22Rv1 (cell line): ENCODE results near the gene U2AF1L4.

Experiments used
- H3K27ac ChIP-seq: fragments of 450-650 bp; 2 replicates; pipeline ENCODE4 v1.5.1; 2017
- ZFX ChIP-seq: fragments of 450-650 bp; IDR thresholded peaks from 2 replicates; pipeline ENCODE4 v1.6.1; 2017; ENCODE audit warnings: antibody characterized with exemption, borderline replicate concordance
- TF ChIP-seq, protein P1 (sequence below): fragments of 450-650 bp; IDR thresholded peaks from 2 replicates; pipeline ENCODE4 v1.5.1; 2017; ENCODE audit warnings: mild to moderate bottlenecking

U2AF1L4 gene

DNA sequence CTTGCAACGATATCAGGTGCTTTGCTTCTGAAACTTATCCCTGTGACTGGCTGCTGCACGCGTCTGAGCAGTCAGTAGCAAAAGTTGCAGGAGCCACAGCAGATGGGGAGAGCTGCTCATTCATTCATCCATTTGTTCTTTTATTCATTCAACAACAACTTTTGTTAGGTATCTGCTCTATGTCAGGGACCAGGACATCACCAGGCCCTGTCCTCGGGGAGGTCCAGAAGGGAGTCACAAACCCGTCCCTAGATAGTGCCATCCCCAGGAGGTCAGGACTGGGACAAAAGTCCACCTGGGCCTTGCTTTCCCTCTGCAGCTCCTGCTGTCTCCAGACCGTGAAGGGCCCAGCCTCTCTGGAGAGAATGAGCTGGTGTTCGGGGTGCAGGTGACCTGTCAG lies 32.7 kb upstream of the U2AF1L4 start:
- TF ChIP-seq ZFX = no peak
- TF ChIP-seq, protein P1, sequence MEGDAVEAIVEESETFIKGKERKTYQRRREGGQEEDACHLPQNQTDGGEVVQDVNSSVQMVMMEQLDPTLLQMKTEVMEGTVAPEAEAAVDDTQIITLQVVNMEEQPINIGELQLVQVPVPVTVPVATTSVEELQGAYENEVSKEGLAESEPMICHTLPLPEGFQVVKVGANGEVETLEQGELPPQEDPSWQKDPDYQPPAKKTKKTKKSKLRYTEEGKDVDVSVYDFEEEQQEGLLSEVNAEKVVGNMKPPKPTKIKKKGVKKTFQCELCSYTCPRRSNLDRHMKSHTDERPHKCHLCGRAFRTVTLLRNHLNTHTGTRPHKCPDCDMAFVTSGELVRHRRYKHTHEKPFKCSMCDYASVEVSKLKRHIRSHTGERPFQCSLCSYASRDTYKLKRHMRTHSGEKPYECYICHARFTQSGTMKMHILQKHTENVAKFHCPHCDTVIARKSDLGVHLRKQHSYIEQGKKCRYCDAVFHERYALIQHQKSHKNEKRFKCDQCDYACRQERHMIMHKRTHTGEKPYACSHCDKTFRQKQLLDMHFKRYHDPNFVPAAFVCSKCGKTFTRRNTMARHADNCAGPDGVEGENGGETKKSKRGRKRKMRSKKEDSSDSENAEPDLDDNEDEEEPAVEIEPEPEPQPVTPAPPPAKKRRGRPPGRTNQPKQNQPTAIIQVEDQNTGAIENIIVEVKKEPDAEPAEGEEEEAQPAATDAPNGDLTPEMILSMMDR = no peak
- H3K27ac ChIP-seq = no peak overlapping the region

DNA sequence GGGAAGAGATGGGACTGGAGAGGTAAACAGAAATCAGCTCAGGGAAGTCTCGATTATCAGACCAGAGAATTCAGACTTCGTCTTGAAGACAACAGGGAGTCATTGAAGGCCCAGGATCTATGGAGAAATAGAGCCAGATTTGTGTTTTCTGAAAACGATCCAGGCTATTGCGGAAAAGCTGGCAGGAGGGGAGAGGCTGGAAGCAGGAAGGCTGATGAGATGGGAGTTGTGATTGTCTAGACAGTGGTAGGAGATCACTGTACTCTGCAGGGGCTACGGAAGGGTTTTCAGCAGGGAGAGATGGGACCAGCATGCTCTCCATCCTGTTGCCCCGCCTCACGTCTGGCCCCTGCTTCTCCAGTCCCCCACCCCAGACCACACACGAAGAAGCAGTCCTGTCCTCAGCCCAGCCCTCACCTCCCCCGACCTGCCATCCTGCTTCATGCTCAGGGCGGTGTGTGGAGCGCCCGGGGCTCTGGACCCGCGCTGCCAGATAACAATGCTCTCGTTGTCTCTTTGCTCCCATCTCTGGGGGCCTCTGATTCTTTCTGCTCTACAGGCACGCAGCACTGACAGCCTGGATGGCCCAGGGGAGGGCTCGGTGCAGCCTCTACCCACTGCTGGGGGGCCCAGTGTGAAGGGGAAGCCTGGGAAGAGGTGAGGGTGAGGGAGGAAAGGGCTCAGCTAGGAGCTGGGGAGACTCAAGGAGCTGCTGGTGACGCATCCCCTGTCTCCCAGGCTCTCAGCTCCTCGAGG lies 32.0 kb upstream of the U2AF1L4 start:
- H3K27ac ChIP-seq = peak overlapping the region; percentile 61; the same call in 1 of the 2 replicates
- TF ChIP-seq, protein P1 = no peak
- no peak for TF ChIP-seq ZFX

DNA sequence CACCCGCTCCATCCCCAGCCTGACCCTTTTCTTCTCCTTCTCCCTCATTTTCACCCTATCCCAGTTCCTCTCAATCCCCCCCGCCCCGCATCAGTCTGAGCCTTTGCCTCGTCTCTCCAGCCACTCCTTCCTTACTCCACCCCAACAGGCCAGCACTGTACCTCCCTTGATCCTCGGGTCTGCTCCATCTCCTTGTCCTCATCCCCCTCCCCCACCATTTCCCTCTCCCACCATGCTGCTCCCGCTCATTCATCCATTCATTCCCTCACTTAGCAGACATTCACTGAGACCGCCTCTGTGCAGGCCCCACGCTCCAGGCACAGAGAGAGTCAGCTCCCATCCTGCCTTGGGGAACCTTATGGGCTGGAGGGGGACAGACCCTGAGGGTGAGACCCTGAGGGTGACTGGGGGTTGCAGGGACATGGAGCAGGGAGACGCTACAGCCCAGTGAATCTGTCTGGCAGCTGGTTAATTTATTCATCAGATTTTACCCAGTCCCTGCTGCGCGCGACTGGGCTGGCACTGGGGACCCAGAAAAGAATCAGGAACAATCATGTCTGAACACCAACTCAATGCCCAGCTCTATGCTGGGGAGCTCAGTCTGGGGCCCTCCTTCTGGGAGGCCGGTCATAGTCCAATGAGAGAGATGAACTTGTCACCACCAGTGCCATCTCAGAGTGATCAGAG lies 31.0 kb upstream of the U2AF1L4 start:
- no peak for TF ChIP-seq ZFX
- TF ChIP-seq, protein P1 = no peak
- H3K27ac ChIP-seq = peak overlapping the region; percentile 61

DNA sequence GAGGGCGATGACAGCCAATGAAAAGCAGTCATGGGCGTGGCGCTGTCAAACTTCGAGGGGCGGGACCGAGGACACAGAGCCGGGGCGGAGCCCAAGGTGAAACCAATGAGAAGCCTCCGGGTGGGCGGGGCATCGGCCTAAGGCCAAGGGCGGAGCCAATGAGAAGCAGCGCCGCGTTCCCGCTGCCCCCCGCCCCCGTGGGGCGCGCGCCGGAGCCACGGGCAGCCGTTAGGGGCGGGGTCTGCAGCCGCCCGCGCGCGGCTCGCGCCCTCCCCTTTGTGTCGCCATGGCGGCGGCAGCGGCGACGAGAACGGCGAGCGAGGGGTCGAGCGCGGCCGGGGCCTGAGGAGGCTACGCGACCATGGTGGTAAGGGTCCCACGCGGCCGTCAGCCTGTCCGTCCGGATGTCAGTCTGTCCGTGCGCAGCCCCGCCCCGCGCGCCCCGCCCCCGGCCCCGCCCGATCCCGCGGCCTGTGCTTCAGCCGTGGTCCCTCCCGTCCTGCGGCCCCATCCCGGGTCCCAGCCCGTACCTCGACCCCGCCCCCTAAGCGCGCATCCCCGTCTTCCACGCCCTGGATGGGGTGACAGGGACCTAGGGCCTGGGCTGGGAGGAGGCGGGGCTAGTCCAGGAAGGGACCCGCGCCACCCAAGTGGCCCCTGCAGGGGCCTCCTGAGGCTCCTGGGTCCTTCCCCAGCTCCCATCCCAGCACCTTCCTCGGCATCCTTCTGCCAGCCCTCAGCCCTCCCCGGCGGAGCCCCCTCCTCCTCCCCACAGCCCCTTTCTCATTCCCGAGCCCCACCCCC lies 30.3 kb upstream of the U2AF1L4 start, which contains the start of gene ARHGAP33:
Gene ARHGAP33 (plus strand): TSS at position 267 of the 804 bp plus-strand sequence. CDS start 95 bp downstream, at position 362.
- peak within 1 kb of the TSS; percentile 61 for H3K27ac ChIP-seq
- no peak for TF ChIP-seq ZFX
- TF ChIP-seq, protein P1 = no peak

DNA sequence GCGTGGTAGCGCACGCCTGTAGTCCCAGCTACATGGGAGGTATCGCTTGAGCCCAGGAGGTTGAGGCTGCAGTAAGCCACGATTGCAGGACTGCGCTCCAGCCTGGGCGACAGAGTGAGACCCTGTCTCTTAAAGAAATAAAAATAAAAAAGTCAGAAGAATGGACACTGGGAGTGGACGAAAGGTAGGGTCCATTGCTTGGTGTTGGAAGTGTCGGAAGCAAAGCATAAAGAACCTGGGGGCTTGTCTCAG lies 29.8 kb upstream of the U2AF1L4 start:
- H3K27ac ChIP-seq = peak overlapping the region; percentile 61
- TF ChIP-seq, protein P1 = no peak
- TF ChIP-seq ZFX = no peak

DNA sequence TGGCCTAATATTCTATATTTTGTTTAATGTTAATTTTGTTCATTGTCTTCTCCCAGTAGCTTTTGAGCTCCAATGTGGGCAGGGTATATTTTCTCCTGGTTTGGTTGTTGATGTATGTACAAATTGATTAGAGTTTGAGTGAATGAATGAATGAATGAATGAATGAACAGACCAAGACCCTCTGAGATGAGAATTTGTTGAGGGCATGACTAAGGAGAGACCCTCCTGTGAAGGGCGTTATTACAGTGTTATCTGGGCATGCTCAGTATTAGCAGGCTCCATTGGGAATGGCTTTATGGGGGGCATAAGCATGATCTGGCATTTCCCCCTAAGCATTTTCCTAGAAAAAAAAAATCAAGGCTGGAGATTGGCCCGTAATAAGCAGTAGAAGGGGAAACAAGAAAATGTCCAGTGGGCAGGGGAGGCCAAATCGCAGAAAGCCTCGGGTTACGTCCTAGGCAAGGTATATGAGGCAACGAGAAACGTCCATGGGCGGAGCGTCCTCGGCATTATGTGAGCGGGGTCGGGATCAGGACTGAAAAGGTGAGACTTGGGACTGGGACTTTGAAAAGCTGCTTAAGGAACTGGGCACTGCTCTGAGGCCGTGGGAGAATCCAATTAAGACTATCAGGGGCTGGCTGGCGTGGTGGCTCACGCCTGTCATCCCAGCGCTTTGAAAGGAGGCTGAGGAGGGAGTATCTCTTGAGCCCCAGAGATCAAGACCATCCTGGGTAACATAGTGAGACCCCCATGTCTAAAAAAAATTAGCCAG lies 29.2 kb upstream of the U2AF1L4 start:
- TF ChIP-seq, protein P1 = no peak
- no peak for TF ChIP-seq ZFX
- H3K27ac ChIP-seq = peak overlapping the region; percentile 61
